ENCODE data around the gene FKBP1A.
"Not testable (repeated sequence)": the region's sequence is repeated elsewhere in the genome, so short reads cannot be mapped to it uniquely, and the experiment has no call there.

Gene FKBP1A

GRCh38 chr20:1357921-1358671, 34.8 kb downstream of the FKBP1A start:
- no peak for TF ChIP-seq CTCF (conservative IDR thresholded peaks at IDR 0.05; ENCODE audit: low read depth, low read length)
- no peak overlapping the region for H3K4me3 ChIP-seq (ENCODE audit: low read length)
- DNase-seq (ENCODE audit: low read depth), result no peak

- no peak for TF ChIP-seq CTCF (conservative IDR thresholded peaks at IDR 0.05; ENCODE audit: low read depth, low read length)
- no peak for DNase-seq (ENCODE audit: low read depth)
Measured at GRCh38 chr20:1353956-1354355, 38.9 kb downstream of the FKBP1A start.

GRCh38 chr20:1346315-1346969, 46.4 kb downstream of the FKBP1A start:
- TF ChIP-seq CTCF (conservative IDR thresholded peaks at IDR 0.05; ENCODE audit: low read depth, low read length), result no peak

More at GRCh38 chr20:1353956-1354355, 38.9 kb downstream of the FKBP1A start:
- H3K4me3 ChIP-seq (ENCODE audit: low read length), result no peak overlapping the region

GRCh38 chr20:1345756-1346093, 47.1 kb downstream of the FKBP1A start:
- no peak for TF ChIP-seq CTCF (conservative IDR thresholded peaks at IDR 0.05; ENCODE audit: low read depth, low read length)
- no peak overlapping the region for H3K4me3 ChIP-seq (ENCODE audit: low read length)
- no peak for DNase-seq (ENCODE audit: low read depth)

More at GRCh38 chr20:1346315-1346969, 46.4 kb downstream of the FKBP1A start:
- H3K4me3 ChIP-seq (ENCODE audit: low read length), result no peak overlapping the region
- DNase-seq (ENCODE audit: low read depth), result no peak

GRCh38 chr20:1345030-1345755, 47.7 kb downstream of the FKBP1A start:
- no peak for TF ChIP-seq CTCF (conservative IDR thresholded peaks at IDR 0.05; ENCODE audit: low read depth, low read length)
- no peak for DNase-seq (ENCODE audit: low read depth)
- H3K4me3 ChIP-seq (ENCODE audit: low read length), result no peak overlapping the region

GRCh38 chr20:1343446-1344124, 49.3 kb downstream of the FKBP1A start:
- H3K4me3 ChIP-seq (ENCODE audit: low read length); DNase-seq (ENCODE audit: low read depth): not testable (repeated sequence)

All from retinal pigment epithelial cell (primary cell).